Measurements from ENCODE around the gene MKRN2.
"Not testable (repeated sequence)": the region's sequence is repeated elsewhere in the genome, so short reads cannot be mapped to it uniquely, and the experiment has no call there.

The MKRN2 gene

GRCh38 chr3:12556690-12557472 lies at the start of gene MKRN2:
Gene MKRN2 (plus strand): TSS chr3:12557087. CDS start chr3:12557151, 64 bp downstream.
- peak; percentile 81 for DNase-seq

GRCh38 chr3:12507591-12508281 lies 49.2 kb upstream of the MKRN2 start:
- no peak for DNase-seq

GRCh38 chr3:12508291-12508700 lies 48.6 kb upstream of the MKRN2 start:
- no peak for DNase-seq

- no peak for DNase-seq
Observed at GRCh38 chr3:12509466-12509865, 47.4 kb upstream of the MKRN2 start.

- no peak for DNase-seq
Observed at GRCh38 chr3:12512534-12513118, 44.3 kb upstream of the MKRN2 start.

GRCh38 chr3:12513694-12514446 lies 43.0 kb upstream of the MKRN2 start:
- DNase-seq = no peak

- DNase-seq = no peak
Observed at GRCh38 chr3:12515631-12516030, 41.3 kb upstream of the MKRN2 start.

- DNase-seq = no peak
Observed at GRCh38 chr3:12516873-12517272, 40.0 kb upstream of the MKRN2 start.

- no peak for DNase-seq
Observed at GRCh38 chr3:12518261-12519028, 38.4 kb upstream of the MKRN2 start.

GRCh38 chr3:12521010-12521409 lies 35.9 kb upstream of the MKRN2 start:
- no peak for DNase-seq

GRCh38 chr3:12522721-12523120 lies 34.2 kb upstream of the MKRN2 start:
- DNase-seq = no peak

GRCh38 chr3:12527757-12528143 lies 29.1 kb upstream of the MKRN2 start:
- no peak for DNase-seq

- no peak for DNase-seq
Observed at GRCh38 chr3:12532182-12532581, 24.7 kb upstream of the MKRN2 start.

GRCh38 chr3:12536423-12536822 lies 20.5 kb upstream of the MKRN2 start:
- DNase-seq = no peak

- DNase-seq = no peak
Observed at GRCh38 chr3:12541625-12542024, 15.3 kb upstream of the MKRN2 start.

- DNase-seq = not testable (repeated sequence)
Observed at GRCh38 chr3:12543497-12543896, 13.4 kb upstream of the MKRN2 start.

- DNase-seq = no peak
Observed at GRCh38 chr3:12544652-12545472, 12.0 kb upstream of the MKRN2 start.

GRCh38 chr3:12545473-12545791 lies 11.5 kb upstream of the MKRN2 start, which contains the start of gene MKRN2OS:
Gene MKRN2OS (minus strand): TSS chr3:12545499. CDS start chr3:12545464, 35 bp downstream.
- no peak for DNase-seq

- no peak for DNase-seq
Observed at GRCh38 chr3:12549971-12550760, 6.7 kb upstream of the MKRN2 start.

- DNase-seq = no peak
Observed at GRCh38 chr3:12553921-12554391, 2.9 kb upstream of the MKRN2 start.

GRCh38 chr3:12556314-12556689 lies 585 bp upstream of the MKRN2 start:
- DNase-seq = no peak

All from activated effector memory CD4-positive, alpha-beta T cell treated with Interleukin-2 at 50 U/mL for 16 hours (primary cell).